Stimulated activated CD4-positive, alpha-beta T cell treated with anti-CD3 and anti-CD28 coated beads, Interleukin-15, amount 100 ng/mL, for 24 hours (primary cell): ENCODE measurements around the gene FGF14.
"Not testable (repeated sequence)": the region's sequence is repeated elsewhere in the genome, so short reads cannot be mapped to it uniquely, and the experiment has no call there.

Experiments
- DNase-seq: peaks from one replicate; pipeline ENCODE4 v3.0.0-alpha.2; 2020

Gene FGF14

GRCh38 chr13:102021777-102022176 lies 380.1 kb downstream of the FGF14 start:
- DNase-seq = no peak

GRCh38 chr13:102020611-102021216 lies 381.1 kb downstream of the FGF14 start:
- no peak for DNase-seq

- no peak for DNase-seq
These were observed 383.1 kb downstream of the FGF14 start for GRCh38 chr13:102018716-102019115.

GRCh38 chr13:102017248-102017647 lies 384.6 kb downstream of the FGF14 start:
- DNase-seq = no peak

- no peak for DNase-seq
These were observed 389.3 kb downstream of the FGF14 start for GRCh38 chr13:102012299-102013293.

GRCh38 chr13:102011455-102011854 lies 390.4 kb downstream of the FGF14 start:
- not testable (repeated sequence) for DNase-seq

- DNase-seq = no peak
These were observed 397.8 kb downstream of the FGF14 start for GRCh38 chr13:102003848-102004570.

GRCh38 chr13:102002287-102002686 lies 399.6 kb downstream of the FGF14 start:
- DNase-seq = no peak

GRCh38 chr13:102000764-102001163 lies 401.1 kb downstream of the FGF14 start:
- DNase-seq = no peak

GRCh38 chr13:101998129-101998528 lies 403.7 kb downstream of the FGF14 start:
- no peak for DNase-seq

GRCh38 chr13:101996954-101997353 lies 404.9 kb downstream of the FGF14 start:
- DNase-seq = no peak

GRCh38 chr13:101989798-101990350 lies 412.0 kb downstream of the FGF14 start:
- no peak for DNase-seq

GRCh38 chr13:101988140-101988539 lies 413.7 kb downstream of the FGF14 start:
- DNase-seq = no peak

- no peak for DNase-seq
These were observed 415.5 kb downstream of the FGF14 start for GRCh38 chr13:101986316-101986715.

GRCh38 chr13:101985321-101985720 lies 416.5 kb downstream of the FGF14 start:
- no peak for DNase-seq

GRCh38 chr13:101982903-101983302 lies 418.9 kb downstream of the FGF14 start:
- no peak for DNase-seq

- DNase-seq = no peak
These were observed 422.0 kb downstream of the FGF14 start for GRCh38 chr13:101979825-101980224.

- DNase-seq = no peak
These were observed 423.1 kb downstream of the FGF14 start for GRCh38 chr13:101978552-101979315.

- no peak for DNase-seq
These were observed 424.4 kb downstream of the FGF14 start for GRCh38 chr13:101977475-101977874.

GRCh38 chr13:101972191-101972590 lies 429.7 kb downstream of the FGF14 start:
- DNase-seq = no peak

- no peak for DNase-seq
These were observed 431.5 kb downstream of the FGF14 start for GRCh38 chr13:101970341-101970740.

GRCh38 chr13:101967781-101968180 lies 434.1 kb downstream of the FGF14 start:
- DNase-seq = no peak
